Hepatocyte (in vitro differentiated cells): ENCODE data around the gene PHF3. TPM values are rescaled to one million over a fixed set of nuclear protein-coding genes. Genes with fewer than 3 reads are reported as not detected.

Source experiments
- DNase-seq: peaks from one replicate; pipeline ENCODE4 v3.0.0-alpha.2; 2016; ENCODE audit warnings: low spot score
- H2AFZ ChIP-seq: fragments of 200-600 bp; sonication (generic); 2 replicates; pipeline ENCODE4 v1.6.0; 2016; ENCODE audit warnings: antibody characterized with exemption, mild to moderate bottlenecking
- H3K27ac ChIP-seq: fragments of 200-600 bp; sonication (generic); 2 replicates; pipeline ENCODE4 v1.5.1; 2016; ENCODE audit warnings: mild to moderate bottlenecking
- H3K27me3 ChIP-seq: fragments of 200-600 bp; sonication (generic); 2 replicates; pipeline ENCODE4 v1.6.1; 2016
- H3K36me3 ChIP-seq: fragments of 200-600 bp; sonication (generic); replicated peaks from 2 replicates; pipeline ENCODE4 v1.5.1; 2016; ENCODE audit warnings: low read depth; ENCODE audit not compliant: insufficient read depth
- H3K4me1 ChIP-seq: fragments of 200-600 bp; sonication (generic); 2 replicates; pipeline ENCODE4 v1.5.1; 2016; ENCODE audit warnings: mild to moderate bottlenecking, moderate library complexity; ENCODE audit not compliant: insufficient read depth
- H3K4me2 ChIP-seq: fragments of 200-600 bp; sonication (generic); 2 replicates; pipeline ENCODE4 v1.6.0; 2016
- H3K4me3 ChIP-seq: fragments of 200-600 bp; sonication (generic); 2 replicates; pipeline ENCODE4 v1.5.1; 2016; ENCODE audit warnings: mild to moderate bottlenecking
- H3K79me2 ChIP-seq: fragments of 200-600 bp; sonication (generic); 2 replicates; pipeline ENCODE4 v1.6.0; 2017; ENCODE audit warnings: mild to moderate bottlenecking
- H3K9me2 ChIP-seq: fragments of 200-600 bp; sonication (generic); replicated peaks from 2 replicates; pipeline ENCODE4 v1.6.0; 2017; ENCODE audit warnings: mild to moderate bottlenecking; ENCODE audit not compliant: insufficient read depth
- H3K9me3 ChIP-seq: fragments of 200-600 bp; sonication (generic); 2 replicates; pipeline ENCODE4 v1.5.1; 2016; ENCODE audit warnings: low read depth, mild to moderate bottlenecking
- H4K20me1 ChIP-seq: fragments of 200-600 bp; sonication (generic); 2 replicates; pipeline ENCODE4 v1.6.0; 2016; ENCODE audit warnings: mild to moderate bottlenecking; ENCODE audit not compliant: insufficient read depth, poor library complexity, severe bottlenecking
- EZH2 ChIP-seq: fragments of 200-600 bp; sonication (generic); IDR thresholded peaks from 2 replicates; pipeline ENCODE4 v1.6.1; 2016; ENCODE audit warnings: antibody characterized with exemption, mild to moderate bottlenecking, borderline replicate concordance
- EZH2phosphoT487 ChIP-seq: fragments of 200-600 bp; sonication (generic); IDR thresholded peaks from one replicate; pipeline ENCODE4 v1.6.1; 2018; ENCODE audit warnings: antibody characterized with exemption, mild to moderate bottlenecking, low read depth, moderate library complexity; ENCODE audit not compliant: unreplicated experiment, severe bottlenecking
- WGBS: methylation state at CpG from one replicate; pipeline ENCODE4 v1.1.6; 2016; ENCODE audit warnings: low lambda C conversion rate; ENCODE audit errors: missing lambda C conversion rate; 5-methylcytosine and 5-hydroxymethylcytosine counted together
- polyA plus RNA-seq: library from polyadenylated mRNA; unstranded; fragments of >200 nt; fragmentation: Nextera tagmentation; extraction: Ambion mirVana; gene quantifications from 2 replicates; pipeline ENCODE4 v1.2.1, GENCODE V29; 2016
- total RNA-seq: library from RNA; depleted of rRNA; stranded (reverse); fragments of >200 nt; gene quantifications from 2 replicates; pipeline ENCODE4 v1.2.3, GENCODE V29; 2014
- TF ChIP-seq, protein P1 (sequence below): fragments of 200-600 bp; sonication (generic); IDR thresholded peaks from 2 replicates; pipeline ENCODE4 v1.5.1; 2016; ENCODE audit warnings: antibody characterized with exemption, mild to moderate bottlenecking; ENCODE audit not compliant: poor library complexity

Gene PHF3
- total and polyA plus RNA-seq, 2 experiments from 2014 or later = 15.2 to 72.8 TPM

DNA sequence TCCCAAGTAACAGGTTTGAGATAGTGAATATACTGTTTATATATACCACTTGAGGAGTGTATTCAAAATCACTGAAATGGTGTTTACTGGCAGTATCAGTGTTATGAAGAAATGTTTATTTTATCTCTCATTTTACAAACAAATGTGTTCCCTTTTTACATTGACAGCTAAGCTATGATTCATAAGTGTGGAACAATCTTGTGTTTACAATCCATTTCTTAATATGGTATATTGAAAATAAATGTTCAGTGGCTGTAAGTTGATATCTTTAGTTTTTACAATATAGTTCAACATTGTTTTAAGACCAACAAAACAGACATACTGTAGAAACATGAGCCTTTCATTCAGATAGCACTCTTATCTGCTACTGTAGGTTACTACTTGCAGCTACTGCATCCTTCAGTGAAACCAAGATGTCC is 14.3 kb downstream of the PHF3 start:
- H3K4me1 ChIP-seq = no peaks in the 10 kb centered on the region
- no peak overlapping the region for H3K27ac ChIP-seq
- no peak for DNase-seq
- H3K27me3 ChIP-seq = no peaks in the 10 kb centered on the region
- peaks cover 3% of the 10 kb centered on the region for H3K9me3 ChIP-seq
- H3K79me2 ChIP-seq = peaks cover 100% of the 10 kb centered on the region
- H2AFZ ChIP-seq = no peak overlapping the region
- no peaks in the 10 kb centered on the region for H3K9me2 ChIP-seq
- no peak for TF ChIP-seq EZH2
- TF ChIP-seq, protein P1, sequence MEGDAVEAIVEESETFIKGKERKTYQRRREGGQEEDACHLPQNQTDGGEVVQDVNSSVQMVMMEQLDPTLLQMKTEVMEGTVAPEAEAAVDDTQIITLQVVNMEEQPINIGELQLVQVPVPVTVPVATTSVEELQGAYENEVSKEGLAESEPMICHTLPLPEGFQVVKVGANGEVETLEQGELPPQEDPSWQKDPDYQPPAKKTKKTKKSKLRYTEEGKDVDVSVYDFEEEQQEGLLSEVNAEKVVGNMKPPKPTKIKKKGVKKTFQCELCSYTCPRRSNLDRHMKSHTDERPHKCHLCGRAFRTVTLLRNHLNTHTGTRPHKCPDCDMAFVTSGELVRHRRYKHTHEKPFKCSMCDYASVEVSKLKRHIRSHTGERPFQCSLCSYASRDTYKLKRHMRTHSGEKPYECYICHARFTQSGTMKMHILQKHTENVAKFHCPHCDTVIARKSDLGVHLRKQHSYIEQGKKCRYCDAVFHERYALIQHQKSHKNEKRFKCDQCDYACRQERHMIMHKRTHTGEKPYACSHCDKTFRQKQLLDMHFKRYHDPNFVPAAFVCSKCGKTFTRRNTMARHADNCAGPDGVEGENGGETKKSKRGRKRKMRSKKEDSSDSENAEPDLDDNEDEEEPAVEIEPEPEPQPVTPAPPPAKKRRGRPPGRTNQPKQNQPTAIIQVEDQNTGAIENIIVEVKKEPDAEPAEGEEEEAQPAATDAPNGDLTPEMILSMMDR = no peak
- no peak for TF ChIP-seq EZH2phosphoT487
- H3K4me2 ChIP-seq = no peak overlapping the region
- H3K36me3 ChIP-seq = no peaks in the 10 kb centered on the region
- no peak overlapping the region for H3K4me3 ChIP-seq
- peaks cover 97% of the 10 kb centered on the region for H4K20me1 ChIP-seq

DNA sequence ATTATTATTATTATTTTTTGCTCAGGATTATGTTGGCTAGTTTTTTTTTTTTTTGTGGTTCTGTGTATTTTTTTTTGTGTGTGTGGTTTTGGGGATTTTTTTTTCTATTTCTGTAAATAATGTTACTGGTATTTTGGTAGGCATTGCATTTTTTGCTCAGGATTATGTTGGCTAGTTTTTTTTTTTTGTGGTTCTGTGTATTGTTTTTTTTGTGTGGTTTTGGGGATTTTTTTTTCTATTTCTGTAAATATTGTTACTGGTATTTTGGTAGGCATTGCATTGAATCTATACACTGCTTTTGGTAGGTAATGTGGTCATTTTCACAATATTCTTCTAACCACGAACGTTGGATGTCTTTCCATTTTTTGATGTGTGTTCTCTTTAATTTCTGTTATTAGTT is 17.4 kb downstream of the PHF3 start:
- Histone ChIP-seq H3K4me1 (no peaks in the 10 kb centered on the region), H3K27me3 (no peaks in the 10 kb centered on the region), H3K9me2 (no peaks in the 10 kb centered on the region), H3K36me3 (no peaks in the 10 kb centered on the region), H4K20me1 (peaks cover 97% of the 10 kb centered on the region), H2AFZ (no peak overlapping the region), H3K79me2 (peaks cover 100% of the 10 kb centered on the region), H3K4me2 (no peak overlapping the region), H3K4me3 (no peak overlapping the region), H3K9me3 (peaks cover 3% of the 10 kb centered on the region), H3K27ac (no peak overlapping the region)
- TF ChIP-seq EZH2 = no peak
- TF ChIP-seq EZH2phosphoT487 = no peak
- TF ChIP-seq, protein P1 = no peak
- 95% methylated on average over 2 of the region's 2 CpGs for WGBS
- no peak for DNase-seq

- peaks cover 5% of the 10 kb centered on the region for H3K4me1 ChIP-seq
- no peak overlapping the region for H3K4me2 ChIP-seq
- TF ChIP-seq, protein P1 = no peak
- TF ChIP-seq EZH2 = no peak
- H3K27ac ChIP-seq = no peak overlapping the region
- H3K9me3 ChIP-seq = no peaks in the 10 kb centered on the region
- H4K20me1 ChIP-seq = peaks cover 88% of the 10 kb centered on the region
- DNase-seq = no peak
- no peaks in the 10 kb centered on the region for H3K27me3 ChIP-seq
- no peak overlapping the region for H2AFZ ChIP-seq
- H3K4me3 ChIP-seq = no peak overlapping the region
- peaks cover 99% of the 10 kb centered on the region for H3K79me2 ChIP-seq
- 76% methylated on average over 1 of the region's 1 CpG for WGBS
- H3K9me2 ChIP-seq = no peaks in the 10 kb centered on the region
- H3K36me3 ChIP-seq = no peaks in the 10 kb centered on the region
These were observed 25.2 kb downstream of the PHF3 start for GRCh38 chr6:63660757-63661156.

DNA sequence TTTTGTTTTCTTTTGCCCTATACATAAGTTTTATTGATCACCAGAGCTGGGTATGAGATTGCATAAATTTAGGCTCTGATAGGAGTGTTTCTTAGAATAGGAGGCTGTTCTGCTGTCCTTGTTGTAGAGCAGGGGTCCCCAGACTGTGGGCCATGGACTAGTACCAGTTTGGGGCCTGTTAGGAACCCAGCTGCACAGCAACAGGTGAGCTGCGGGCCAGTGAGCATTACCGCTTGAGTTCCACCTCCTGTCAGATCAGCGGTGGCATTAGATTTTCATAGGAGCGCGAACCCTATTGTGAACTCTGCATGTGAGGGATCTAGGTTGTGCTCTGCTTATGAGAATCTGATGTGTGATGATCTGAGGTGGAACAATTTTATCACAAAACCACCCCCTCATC is 26.2 kb downstream of the PHF3 start:
- 100% methylated on average over 5 of the region's 5 CpGs for WGBS
- no peak overlapping the region for H3K4me3 ChIP-seq
- H2AFZ ChIP-seq = no peak overlapping the region
- peaks cover 88% of the 10 kb centered on the region for H4K20me1 ChIP-seq
- H3K4me2 ChIP-seq = no peak overlapping the region
- H3K36me3 ChIP-seq = no peaks in the 10 kb centered on the region
- no peak for TF ChIP-seq EZH2phosphoT487
- no peak for TF ChIP-seq EZH2
- TF ChIP-seq, protein P1 = no peak
- no peaks in the 10 kb centered on the region for H3K9me2 ChIP-seq
- H3K4me1 ChIP-seq = peaks cover 5% of the 10 kb centered on the region
- no peak for DNase-seq
- H3K27ac ChIP-seq = no peak overlapping the region
- no peaks in the 10 kb centered on the region for H3K9me3 ChIP-seq
- H3K79me2 ChIP-seq = peaks cover 99% of the 10 kb centered on the region
- no peaks in the 10 kb centered on the region for H3K27me3 ChIP-seq
